Activated CD4-positive, alpha-beta T cell treated with anti-CD3 and anti-CD28 coated beads, Interleukin-2, amount 10 ng/mL, durations not matched to agents 7 days and 5 days (primary cell): ENCODE results near the gene E2F2. TPM values are rescaled to one million over a fixed set of nuclear protein-coding genes. Genes with fewer than 3 reads are reported as not detected.

Experiments used
- CTCF ChIA-PET: fragments of 350-600 bp; sonication (Branson Sonifier 250); formaldehyde crosslinking; loops from one replicate; lab custom pipeline; 2021; ENCODE audit warnings: antibody characterized with exemption; lab: Charles Lee
- POLR2A ChIA-PET: fragments of 350-600 bp; sonication (Branson Sonifier 250); formaldehyde crosslinking; loops from one replicate; lab custom pipeline; 2021; ENCODE audit warnings: antibody characterized with exemption; lab: Charles Lee
- DNase-seq: peaks from one replicate; pipeline ENCODE4 v3.0.0-alpha.2; 2020
- H3K27ac Mint-ChIP-seq: one replicate; pipeline ENCODE4 v1.8.0; 2021; ENCODE audit warnings: mild to moderate bottlenecking, moderate library complexity, mixed read lengths
- H3K27me3 Mint-ChIP-seq: one replicate; pipeline ENCODE4 v1.8.0; 2021; ENCODE audit warnings: mixed read lengths
- H3K36me3 Mint-ChIP-seq: one replicate; pipeline ENCODE4 v1.8.0; 2021; ENCODE audit warnings: low read depth, mixed read lengths
- H3K4me1 Mint-ChIP-seq: one replicate; pipeline ENCODE4 v1.8.0; 2021; ENCODE audit warnings: mixed read lengths
- H3K4me3 Mint-ChIP-seq: one replicate; pipeline ENCODE4 v1.8.0; 2021; ENCODE audit warnings: mild to moderate bottlenecking, moderate library complexity, mixed read lengths
- H3K9me3 Mint-ChIP-seq: one replicate; pipeline ENCODE4 v1.8.0; 2021; ENCODE audit warnings: mixed read lengths
- total RNA-seq, 2 experiments: library from RNA; stranded (reverse); gene quantifications; one replicate each; pipeline ENCODE4 v1.2.3, GENCODE V29; 2021

The E2F2 gene
- total RNA-seq, 2 experiments from 2014 or later, result 107 to 112 TPM

- no peak for DNase-seq
- Mint-ChIP-seq H3K4me3 (peak overlapping the region; percentile 88), H3K4me1 (peaks cover 18% of the 10 kb centered on the region), H3K27me3 (peaks cover 67% of the 10 kb centered on the region), H3K27ac (no peak overlapping the region), H3K36me3 (no peaks in the 10 kb centered on the region), H3K9me3 (no peaks in the 10 kb centered on the region)
- ChIA-PET CTCF (interaction anchor here (0.9 to 3.6 kb wide), 5 partner anchors 13 to 177 kb away, joined by 3 to 16 read pairs (median 4); no protein-coding TSS in a partner anchor), POLR2A (interaction anchor here (0.5 kb wide), 1 partner anchor 25 kb away, joined by 3 read pairs; no protein-coding TSS in a partner anchor)
Measured at GRCh38 chr1:23485002-23485332, 46.1 kb downstream of the E2F2 start.

- peak; percentile 95 for DNase-seq
- H3K27me3 Mint-ChIP-seq, result peaks cover 63% of the 10 kb centered on the region
- CTCF ChIA-PET, result interaction anchor here (0.9 to 3.6 kb wide), 5 partner anchors 13 to 178 kb away, joined by 3 to 16 read pairs (median 4); no protein-coding TSS in a partner anchor
- H3K36me3 Mint-ChIP-seq, result no peaks in the 10 kb centered on the region
- peak overlapping the region; percentile 78 for H3K27ac Mint-ChIP-seq
- H3K4me1 Mint-ChIP-seq, result peaks cover 18% of the 10 kb centered on the region
- peak overlapping the region; percentile 88 for H3K4me3 Mint-ChIP-seq
- POLR2A ChIA-PET, result interaction anchor here (0.5 kb wide), 1 partner anchor 25 kb away, joined by 3 read pairs; no protein-coding TSS in a partner anchor
- H3K9me3 Mint-ChIP-seq, result no peaks in the 10 kb centered on the region
Measured at GRCh38 chr1:23484253-23485001, 46.6 kb downstream of the E2F2 start.

- ChIA-PET POLR2A (no interaction called here), CTCF (interaction anchor here (1.0 to 3.6 kb wide), 3 partner anchors 14 to 207 kb away, joined by 3 to 16 read pairs (median 3); no protein-coding TSS in a partner anchor)
- no peak for DNase-seq
- peak within 1 kb of the TSS; percentile 78 for H3K27ac Mint-ChIP-seq
- H3K36me3 Mint-ChIP-seq, result no peaks in the 10 kb centered on the region
- H3K4me3 Mint-ChIP-seq, result peak within 1 kb of the TSS; percentile 88
- H3K9me3 Mint-ChIP-seq, result no peaks in the 10 kb centered on the region
- H3K4me1 Mint-ChIP-seq, result peaks cover 18% of the 10 kb centered on the region
- peaks cover 63% of the 10 kb centered on the region for H3K27me3 Mint-ChIP-seq
Measured at GRCh38 chr1:23483321-23484252, 47.4 kb downstream of the E2F2 start, which contains the start of gene ASAP3. Gene ASAP3 (minus strand): TSS chr1:23484179. CDS start chr1:23484133, 46 bp downstream.

- DNase-seq, result no peak
- H3K36me3 Mint-ChIP-seq, result no peaks in the 10 kb centered on the region
- H3K4me3 Mint-ChIP-seq, result peak overlapping the region; percentile 61
- H3K4me1 Mint-ChIP-seq, result peaks cover 18% of the 10 kb centered on the region
- CTCF ChIA-PET, result interaction anchor here (1.1 to 1.4 kb wide), 2 partner anchors 15 to 224 kb away, joined by 3 to 5 read pairs; no protein-coding TSS in a partner anchor
- POLR2A ChIA-PET, result interaction anchor here (0.6 kb wide), 1 partner anchor 63 kb away, joined by 3 read pairs; no protein-coding TSS in a partner anchor
- H3K27ac Mint-ChIP-seq, result no peak overlapping the region
- no peaks in the 10 kb centered on the region for H3K9me3 Mint-ChIP-seq
- H3K27me3 Mint-ChIP-seq, result peaks cover 57% of the 10 kb centered on the region
Measured at GRCh38 chr1:23481904-23482303, 49.1 kb downstream of the E2F2 start.

GRCh38 chr1:23481026-23481597, 49.9 kb downstream of the E2F2 start:
- no peaks in the 10 kb centered on the region for H3K36me3 Mint-ChIP-seq
- POLR2A ChIA-PET, result interaction anchor here (0.6 kb wide), 1 partner anchor 64 kb away, joined by 3 read pairs; no protein-coding TSS in a partner anchor
- peaks cover 56% of the 10 kb centered on the region for H3K27me3 Mint-ChIP-seq
- no peak overlapping the region for H3K4me3 Mint-ChIP-seq
- no peak overlapping the region for H3K27ac Mint-ChIP-seq
- no peak for DNase-seq
- H3K4me1 Mint-ChIP-seq, result peaks cover 18% of the 10 kb centered on the region
- no peaks in the 10 kb centered on the region for H3K9me3 Mint-ChIP-seq
- CTCF ChIA-PET, result interaction anchor here (0.6 to 1.4 kb wide), 3 partner anchors 16 to 1721 kb away, joined by 3 to 5 read pairs (median 4); no protein-coding TSS in a partner anchor

- DNase-seq, result no peak
- Mint-ChIP-seq H3K4me1 (peaks cover 18% of the 10 kb centered on the region), H3K36me3 (no peaks in the 10 kb centered on the region), H3K9me3 (no peaks in the 10 kb centered on the region), H3K4me3 (no peak overlapping the region), H3K27me3 (peaks cover 50% of the 10 kb centered on the region), H3K27ac (no peak overlapping the region)
- ChIA-PET CTCF (interaction anchor here (0.6 to 1.1 kb wide), 2 partner anchors 17 to 1722 kb away, joined by 4 to 5 read pairs; no protein-coding TSS in a partner anchor), POLR2A (no interaction called here)
Measured at GRCh38 chr1:23480187-23481025, 50.6 kb downstream of the E2F2 start.

- H3K27me3 Mint-ChIP-seq, result peaks cover 43% of the 10 kb centered on the region
- CTCF ChIA-PET, result no interaction called here
- H3K27ac Mint-ChIP-seq, result no peak overlapping the region
- H3K9me3 Mint-ChIP-seq, result no peaks in the 10 kb centered on the region
- H3K36me3 Mint-ChIP-seq, result no peaks in the 10 kb centered on the region
- H3K4me3 Mint-ChIP-seq, result no peak overlapping the region
- H3K4me1 Mint-ChIP-seq, result peaks cover 12% of the 10 kb centered on the region
- POLR2A ChIA-PET, result no interaction called here
- DNase-seq, result no peak
Measured at GRCh38 chr1:23479666-23479941, 51.4 kb downstream of the E2F2 start.

GRCh38 chr1:23478896-23479665, 52.0 kb downstream of the E2F2 start:
- no peak for DNase-seq
- POLR2A ChIA-PET, result no interaction called here
- no peak overlapping the region for H3K4me3 Mint-ChIP-seq
- H3K9me3 Mint-ChIP-seq, result no peaks in the 10 kb centered on the region
- no peak overlapping the region for H3K27ac Mint-ChIP-seq
- CTCF ChIA-PET, result interaction anchor here (0.7 kb wide), 1 partner anchor 18 kb away, joined by 3 read pairs; no protein-coding TSS in a partner anchor
- no peaks in the 10 kb centered on the region for H3K36me3 Mint-ChIP-seq
- peaks cover 40% of the 10 kb centered on the region for H3K27me3 Mint-ChIP-seq
- peaks cover 9% of the 10 kb centered on the region for H3K4me1 Mint-ChIP-seq

- no peak for DNase-seq
- no peaks in the 10 kb centered on the region for H3K4me1 Mint-ChIP-seq
- no peaks in the 10 kb centered on the region for H3K9me3 Mint-ChIP-seq
- no peaks in the 10 kb centered on the region for H3K36me3 Mint-ChIP-seq
- peaks cover 30% of the 10 kb centered on the region for H3K27me3 Mint-ChIP-seq
- ChIA-PET POLR2A (no interaction called here), CTCF (interaction anchor here (0.6 kb wide), 1 partner anchor 157 kb away, joined by 4 read pairs; no protein-coding TSS in a partner anchor)
- H3K27ac Mint-ChIP-seq, result no peak overlapping the region
- no peak overlapping the region for H3K4me3 Mint-ChIP-seq
Measured at GRCh38 chr1:23477359-23478144, 53.5 kb downstream of the E2F2 start.

- Mint-ChIP-seq H3K9me3 (no peaks in the 10 kb centered on the region), H3K27ac (no peak overlapping the region), H3K4me1 (no peaks in the 10 kb centered on the region), H3K27me3 (peaks cover 11% of the 10 kb centered on the region), H3K36me3 (no peaks in the 10 kb centered on the region), H3K4me3 (no peak overlapping the region)
- no peak for DNase-seq
- POLR2A ChIA-PET, result no interaction called here
- CTCF ChIA-PET, result interaction anchor here (0.9 kb wide), 1 partner anchor 10 kb away, joined by 3 read pairs; no protein-coding TSS in a partner anchor
Measured at GRCh38 chr1:23475641-23476040, 55.4 kb downstream of the E2F2 start.
